Skin epidermis (tissue), 12 donors: ENCODE measurements around the gene MED12L.
"Not testable (repeated sequence)": the region's sequence is repeated elsewhere in the genome, so short reads cannot be mapped to it uniquely, and the experiment has no call there.

Experiments used
- H3K27ac ChIP-seq, 21 experiments: fragments of 200-600 bp; sonication (generic) in 11 of 21; one replicate each; pipeline ENCODE4 v1.5.0; 2020; ENCODE audit warnings: mild to moderate bottlenecking in 3 of 21, inconsistent platforms in 2 of 21, moderate library complexity in 2 of 21
- H3K4me3 ChIP-seq, 7 experiments: fragments of 200-600 bp; sonication (generic) in 2 of 7; one replicate each; pipeline ENCODE4 v1.5.0; 2020; ENCODE audit warnings: inconsistent platforms in 2 of 7, mild to moderate bottlenecking in 2 of 7, moderate library complexity in 1 of 7

MED12L gene

DNA sequence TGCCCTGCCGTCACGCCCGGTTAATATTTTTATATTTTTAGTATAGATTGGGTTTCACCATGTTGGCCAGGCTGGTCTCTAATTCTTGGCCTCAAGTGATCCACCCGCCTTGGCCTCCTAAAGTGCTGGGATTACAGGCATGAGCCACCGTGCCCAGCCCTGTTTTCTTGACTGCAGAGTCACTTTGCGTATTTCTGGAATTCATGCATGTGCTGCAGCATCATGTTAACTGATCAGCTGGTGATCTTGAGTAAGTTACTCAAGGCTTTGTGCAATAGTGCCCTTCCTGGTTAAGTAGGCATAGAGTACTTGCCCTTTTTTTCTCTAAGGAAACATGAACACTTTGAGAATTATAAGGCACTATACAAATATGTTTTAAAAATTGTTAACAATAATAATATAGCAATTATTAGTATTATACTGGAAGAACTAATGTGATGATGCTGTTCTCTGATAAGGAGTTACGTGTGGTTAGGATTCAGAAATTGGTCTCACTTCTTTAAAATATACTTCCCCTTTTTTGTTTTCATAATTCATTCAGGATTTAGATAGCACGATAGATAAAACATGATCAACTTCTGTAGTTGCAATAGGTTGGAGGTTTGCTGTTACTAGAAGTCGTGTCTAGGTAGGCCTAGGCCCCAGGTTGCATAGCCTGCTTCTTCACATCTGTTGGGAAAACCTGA, 83.9 kb downstream of the MED12L start:
- Histone ChIP-seq H3K27ac (peak overlapping the region in 11 of 21 experiments; percentile 6 to 77 (median 37)), H3K4me3 (no peak overlapping the region)

DNA sequence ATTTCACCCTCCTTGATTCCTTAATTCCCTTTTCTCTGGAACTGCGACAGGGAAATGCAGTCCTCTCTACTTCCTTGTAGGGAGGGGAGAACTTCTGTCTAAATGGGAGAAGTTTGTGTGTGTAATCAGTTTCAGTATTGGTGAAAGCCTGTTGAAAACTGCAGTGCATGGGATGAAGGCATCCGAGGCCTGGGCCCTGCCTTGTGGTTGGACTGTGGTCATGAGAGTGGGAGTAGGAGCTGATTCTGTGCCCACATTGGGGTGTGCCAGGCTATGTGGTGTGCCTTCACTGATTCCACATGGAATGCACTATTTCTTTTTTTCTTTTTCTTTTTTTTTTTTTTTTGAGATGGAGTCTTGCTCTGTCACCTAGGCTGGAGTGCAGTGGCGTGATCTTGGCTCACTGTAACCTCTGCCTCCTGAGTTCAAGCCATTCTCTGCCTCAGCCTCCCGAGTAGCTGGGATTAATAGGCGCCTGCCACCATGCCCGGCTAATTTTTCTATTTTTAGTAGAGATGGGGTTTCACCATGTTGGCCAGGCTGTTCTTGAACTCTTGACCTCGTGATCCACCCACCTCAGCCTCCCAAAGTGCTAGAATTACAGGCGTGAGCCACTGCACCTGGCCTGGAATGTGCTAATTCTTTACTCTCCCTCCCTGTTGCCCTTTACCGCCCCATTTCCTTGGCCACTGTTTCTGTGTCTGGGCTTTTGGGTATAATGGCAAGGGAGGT, 84.7 kb downstream of the MED12L start:
- H3K4me3 ChIP-seq, result not testable (repeated sequence)
- peak overlapping the region in 14 of 21 experiments; percentile 3 to 77 (median 38) for H3K27ac ChIP-seq

DNA sequence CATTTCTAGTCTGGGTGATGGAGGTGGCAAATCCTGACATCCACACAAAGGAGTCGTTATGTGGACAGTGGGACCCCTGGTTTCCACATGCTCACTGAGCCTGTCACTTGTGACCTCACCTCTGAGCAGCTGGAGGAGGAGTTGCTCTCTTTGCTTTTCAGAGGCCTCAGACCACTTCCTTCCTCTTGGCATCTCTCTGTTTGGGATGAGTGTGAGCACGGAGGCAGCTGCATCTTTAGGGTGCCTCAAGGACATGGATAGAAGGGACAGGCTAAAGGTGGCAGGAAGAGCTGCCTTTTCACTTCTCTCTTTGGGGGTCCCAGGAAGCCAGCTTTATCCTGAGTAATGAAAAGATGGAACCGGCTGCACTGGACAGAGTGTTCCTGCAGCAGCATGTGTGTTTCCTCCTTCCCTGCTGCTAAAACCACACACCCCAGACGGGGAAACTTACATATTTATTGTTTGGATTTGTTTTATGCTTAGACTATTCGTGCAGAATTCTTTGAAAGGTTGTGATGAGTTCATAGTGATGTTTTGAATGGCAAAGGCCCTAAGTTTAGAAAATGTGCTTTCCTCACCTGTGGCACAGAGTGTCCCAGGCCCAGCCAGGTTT, 85.8 kb downstream of the MED12L start:
- Histone ChIP-seq H3K4me3 (no peak overlapping the region), H3K27ac (peak overlapping the region in 10 of 21 experiments; percentile 3 to 77 (median 40))

DNA sequence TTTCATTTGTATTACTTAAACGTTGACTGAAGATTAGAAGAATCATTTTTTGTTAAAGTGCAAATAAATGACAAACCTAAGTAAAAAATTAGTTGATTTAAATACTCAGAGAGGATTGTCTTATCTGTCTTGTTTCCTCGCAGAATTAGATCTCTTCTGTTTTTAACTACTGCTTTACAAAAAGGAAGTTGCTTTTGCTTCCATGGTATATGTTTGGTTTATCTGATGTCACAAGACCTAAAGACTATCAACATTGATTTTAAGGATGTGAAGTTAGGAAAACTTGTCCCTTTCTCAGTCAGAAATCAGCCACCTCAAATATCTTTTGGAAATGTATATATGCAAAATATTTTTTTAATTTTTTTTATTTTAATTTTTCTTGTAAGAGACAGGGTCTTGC, 88.9 kb downstream of the MED12L start:
- peak overlapping the region in 1 of 21 experiments; percentile 25 for H3K27ac ChIP-seq
- no peak overlapping the region for H3K4me3 ChIP-seq

DNA sequence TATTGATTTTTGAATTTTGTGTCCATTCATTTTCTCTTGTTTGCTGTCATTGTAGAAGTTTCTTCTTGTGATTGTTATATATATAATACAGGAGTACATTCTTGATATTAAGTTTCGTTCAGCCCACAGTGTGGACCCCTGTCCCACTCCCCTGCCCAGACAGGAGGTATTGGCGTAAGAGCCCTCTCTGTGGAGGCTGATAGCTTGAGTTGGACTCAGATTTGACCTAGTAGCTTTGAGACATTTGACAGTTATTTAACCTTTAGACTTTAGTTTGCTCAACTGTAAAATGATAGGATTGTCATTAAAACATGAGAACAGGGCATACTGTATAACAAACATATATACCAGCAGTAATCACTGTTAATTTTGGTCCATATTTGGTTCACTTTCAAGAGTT, 90.5 kb downstream of the MED12L start:
- Histone ChIP-seq H3K4me3 (no peak overlapping the region), H3K27ac (no peak overlapping the region)

DNA sequence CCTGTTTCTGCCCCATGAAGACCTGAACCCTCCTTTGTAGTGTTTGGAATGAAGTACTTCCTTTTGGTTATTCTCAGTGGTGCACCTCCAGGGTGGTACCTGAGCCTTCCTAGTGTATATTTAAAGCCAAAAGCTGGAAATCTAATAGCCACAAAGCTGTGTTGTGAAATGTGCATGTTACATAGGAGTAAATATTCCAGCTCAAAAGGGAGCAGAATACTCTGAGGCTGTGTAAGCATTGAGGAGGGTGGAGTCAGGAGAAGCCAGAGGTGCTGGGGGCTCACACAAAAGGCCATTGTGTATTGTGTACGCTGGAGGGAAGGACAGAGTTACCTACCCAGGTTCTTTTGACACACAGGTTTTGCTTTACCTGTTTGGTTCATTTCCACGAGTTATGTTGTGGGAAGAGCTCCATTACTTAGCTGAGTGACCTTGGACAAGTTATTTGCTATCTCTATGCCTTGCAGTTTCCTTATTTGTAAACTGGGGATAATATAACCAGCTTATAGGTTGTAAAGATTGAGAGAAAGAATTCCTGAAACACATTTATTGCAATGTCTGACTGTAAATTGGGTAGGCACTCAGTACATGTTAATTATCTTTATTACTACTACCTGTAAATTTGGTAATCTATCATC, 92.9 kb downstream of the MED12L start:
- Histone ChIP-seq H3K4me3 (no peak overlapping the region), H3K27ac (no peak overlapping the region)

DNA sequence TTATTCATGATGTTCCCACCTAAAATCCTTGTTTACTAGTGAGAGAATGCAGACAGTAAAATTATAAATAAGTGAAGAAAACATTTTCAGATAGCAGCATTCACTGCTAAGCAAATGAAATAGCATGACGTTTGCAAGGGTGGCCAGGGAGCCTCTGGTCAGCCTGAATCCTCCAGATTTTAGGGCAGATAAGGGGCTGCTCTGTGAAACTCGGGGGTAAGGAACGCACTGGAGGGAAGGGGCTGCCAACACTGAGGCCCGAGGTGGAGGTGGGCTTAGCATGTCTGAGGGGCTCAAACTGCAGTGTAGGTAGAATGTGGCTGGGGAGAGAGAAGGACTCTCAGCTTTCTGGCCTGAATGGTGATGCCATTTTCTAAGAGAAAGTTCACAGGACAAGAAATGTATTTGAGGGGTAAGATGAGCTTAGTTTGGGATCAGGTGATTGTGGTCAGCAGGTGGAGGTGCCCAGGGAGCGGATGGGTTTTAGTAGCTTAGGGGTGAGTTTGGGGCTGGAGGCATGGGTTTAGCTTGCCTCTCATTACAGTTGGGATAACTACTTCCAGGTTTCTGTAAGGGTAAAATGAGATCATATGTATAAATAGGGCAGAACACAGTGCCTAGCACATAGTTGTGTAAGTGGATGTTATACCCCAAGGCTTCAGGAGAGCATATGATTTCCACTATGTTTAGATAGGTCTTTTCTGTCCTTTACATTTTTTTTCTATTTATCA, 97.0 kb downstream of the MED12L start:
- Histone ChIP-seq H3K4me3 (no peak overlapping the region), H3K27ac (peak overlapping the region in 2 of 21 experiments; percentile 23 to 76)

DNA sequence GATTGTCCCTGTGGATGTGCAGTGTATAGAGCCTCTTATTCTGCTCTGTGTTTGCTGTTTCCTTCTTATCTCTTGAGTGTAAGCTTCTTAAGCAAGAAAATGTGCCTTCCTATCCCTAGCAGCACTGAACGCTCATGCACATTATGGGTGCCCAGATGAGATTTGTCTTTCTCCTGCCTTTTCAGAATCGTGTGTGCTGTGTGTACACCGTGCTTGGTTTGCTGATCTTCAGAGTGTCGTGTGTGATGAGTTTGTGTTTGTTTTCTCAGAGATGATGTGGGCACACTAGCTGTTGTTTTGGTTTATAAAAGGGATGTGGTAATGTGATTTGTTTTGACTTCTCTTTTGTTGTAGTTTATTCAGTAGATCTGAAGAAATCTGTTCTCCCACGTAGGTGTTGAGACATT, 97.8 kb downstream of the MED12L start:
- Histone ChIP-seq H3K27ac (peak overlapping the region in 3 of 21 experiments; percentile 23 to 76 (median 57)), H3K4me3 (no peak overlapping the region)

DNA sequence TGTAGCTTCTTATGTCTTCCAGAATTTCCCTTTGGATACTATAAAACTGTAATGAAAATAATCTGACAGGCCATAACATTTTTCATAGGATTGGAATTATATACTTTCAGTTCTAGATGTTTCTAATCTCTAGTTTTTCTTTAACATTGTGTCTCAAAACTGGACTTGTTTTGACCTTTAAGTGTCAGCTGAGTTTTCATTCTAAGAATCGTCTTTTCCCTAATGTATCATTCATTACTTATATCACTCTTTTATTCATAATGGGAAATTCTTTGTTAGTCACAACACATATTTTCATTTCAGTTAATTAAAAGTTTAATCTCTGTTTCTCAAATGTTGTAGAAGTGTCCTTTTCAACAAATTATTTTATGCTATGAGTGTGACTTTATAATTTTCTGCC, 105.6 kb downstream of the MED12L start:
- Histone ChIP-seq H3K4me3 (no peak overlapping the region), H3K27ac (no peak overlapping the region)

DNA sequence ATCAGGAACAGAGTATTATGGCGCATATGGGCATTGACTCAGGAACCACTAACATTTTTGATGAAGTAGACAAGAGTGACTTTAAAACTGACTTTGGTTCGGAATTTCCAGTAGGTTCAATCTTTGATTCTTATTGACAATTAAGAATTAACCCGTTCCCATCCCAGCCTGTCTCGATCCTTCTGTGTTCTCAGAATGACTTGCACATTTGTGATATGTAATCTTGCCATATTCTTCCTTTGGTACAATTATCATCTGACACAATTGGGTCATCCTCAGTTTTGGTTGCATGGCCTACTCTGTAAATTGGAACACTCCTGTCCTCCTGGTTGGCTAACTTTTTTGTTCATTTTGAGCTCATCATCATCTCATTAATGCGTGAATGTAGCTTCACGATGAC, 107.1 kb downstream of the MED12L start:
- H3K4me3 ChIP-seq, result no peak overlapping the region

DNA sequence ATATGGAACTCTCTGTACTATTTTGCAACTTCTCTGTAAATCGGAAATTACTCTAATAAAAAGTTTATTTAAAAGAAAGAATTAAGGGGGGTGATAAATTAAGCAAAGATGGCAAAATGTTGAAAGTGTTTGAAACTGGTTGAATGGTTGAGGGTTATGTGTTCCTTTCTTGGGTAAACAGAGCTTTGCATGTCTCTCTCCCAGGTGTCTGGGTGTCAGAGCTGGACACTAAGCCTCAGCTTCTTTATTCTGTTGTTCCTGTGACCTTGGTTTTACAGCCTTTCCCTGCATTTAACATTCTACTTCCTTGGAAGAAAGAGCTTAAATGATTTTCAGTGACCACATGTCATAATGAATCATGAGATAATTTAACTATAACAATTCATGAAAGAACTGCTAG, 110.4 kb downstream of the MED12L start:
- Histone ChIP-seq H3K27ac (no peak overlapping the region), H3K4me3 (no peak overlapping the region)

More for the DNA sequence above, 107.1 kb downstream of the MED12L start:
- H3K27ac ChIP-seq, result no peak overlapping the region

DNA sequence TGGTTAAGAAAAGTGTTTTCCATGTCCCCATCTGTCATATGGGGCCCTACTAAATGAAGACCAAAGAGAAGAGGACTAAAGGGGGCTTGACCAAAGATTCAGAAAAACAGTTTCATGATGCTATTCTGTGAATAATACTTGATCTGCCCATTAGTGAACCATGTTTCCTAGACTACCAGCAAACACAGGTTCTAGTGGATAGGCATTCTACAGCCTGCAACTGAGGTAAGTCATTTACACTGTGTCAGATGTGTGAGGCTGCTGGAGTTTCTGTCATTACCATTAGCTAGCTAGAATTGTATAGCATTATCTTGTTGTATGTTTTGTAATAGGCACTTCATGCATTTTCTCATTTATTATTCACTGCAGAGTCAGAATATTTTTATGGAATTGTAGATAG, 111.0 kb downstream of the MED12L start:
- Histone ChIP-seq H3K4me3 (no peak overlapping the region), H3K27ac (no peak overlapping the region)

DNA sequence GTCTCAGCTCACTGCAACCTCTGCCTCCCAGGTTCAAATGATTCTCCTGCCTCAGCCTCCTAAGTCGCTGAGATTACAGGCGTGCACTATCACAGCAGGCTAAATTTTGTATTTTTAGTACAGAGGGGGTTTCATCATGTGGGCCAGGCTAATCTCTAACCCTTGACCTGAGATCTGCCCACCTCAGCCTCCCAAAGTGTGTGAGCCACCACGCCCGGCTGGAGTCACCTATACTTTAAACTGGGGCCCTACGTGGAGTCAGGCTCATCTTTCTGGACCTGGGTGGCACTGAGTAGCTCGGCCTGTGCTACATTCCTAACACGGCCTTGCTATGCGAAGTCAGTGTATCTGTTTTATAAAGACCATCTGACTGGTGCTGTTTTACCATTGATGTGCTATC, 111.8 kb downstream of the MED12L start:
- no peak overlapping the region for H3K27ac ChIP-seq
- H3K4me3 ChIP-seq, result no peak overlapping the region

DNA sequence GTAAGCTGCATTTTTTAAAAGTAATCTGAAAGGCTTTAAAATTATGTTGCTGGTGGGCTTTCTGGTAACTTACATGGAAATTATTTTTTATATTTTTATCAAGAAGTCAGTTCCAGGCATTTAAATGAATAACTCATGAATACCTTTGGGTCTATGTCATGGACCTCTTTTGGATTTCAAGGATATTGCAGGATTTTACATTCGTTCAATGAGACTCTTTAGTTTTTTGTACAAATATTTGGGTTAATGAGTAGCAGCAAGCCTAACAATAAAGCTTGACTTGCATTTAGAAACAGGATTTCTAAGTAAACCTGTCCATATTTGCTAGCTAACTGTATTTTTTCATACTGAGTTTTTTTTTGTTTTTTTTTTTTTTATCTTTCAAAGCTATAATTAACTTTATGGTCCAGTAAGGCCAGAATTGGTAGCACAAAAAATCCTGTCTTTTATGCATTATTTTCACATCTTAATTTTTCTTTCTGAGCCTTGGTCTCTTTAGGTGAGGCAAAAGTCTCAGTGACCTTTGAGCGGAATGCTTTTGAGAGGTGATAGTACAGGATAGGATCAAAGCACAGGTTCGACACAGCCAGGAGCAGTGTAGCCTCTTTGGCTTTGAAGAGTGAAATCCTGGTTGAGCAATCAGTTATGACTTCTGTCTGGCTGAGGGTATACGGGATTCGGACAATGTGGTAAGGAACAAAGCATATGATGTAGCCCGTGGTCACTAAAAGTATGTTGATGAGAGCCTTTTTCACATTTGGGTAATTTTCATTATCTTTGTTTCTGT, 112.7 kb downstream of the MED12L start:
- H3K27ac ChIP-seq, result no peak overlapping the region
- no peak overlapping the region for H3K4me3 ChIP-seq

DNA sequence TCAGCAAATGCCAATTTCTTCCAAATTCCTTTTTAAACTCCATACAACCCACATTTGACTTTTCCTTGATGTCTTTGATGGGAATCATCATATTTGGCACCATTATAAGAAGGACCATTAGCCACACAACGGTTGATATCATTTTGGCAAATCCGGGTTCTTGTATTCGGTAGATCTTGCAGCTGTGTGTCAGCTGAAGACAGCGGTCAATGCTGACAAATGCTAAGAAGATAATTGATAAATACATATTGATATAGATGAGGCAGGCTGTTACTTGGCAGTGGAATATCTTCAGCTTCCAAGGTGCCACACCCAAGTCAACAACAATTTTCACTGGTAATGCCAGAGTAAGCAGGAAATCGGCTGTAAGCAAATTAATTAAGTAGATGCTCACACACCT, 113.4 kb downstream of the MED12L start:
- no peak overlapping the region for H3K4me3 ChIP-seq
- peak overlapping the region in 2 of 21 experiments; percentile 79 to 89 for H3K27ac ChIP-seq

DNA sequence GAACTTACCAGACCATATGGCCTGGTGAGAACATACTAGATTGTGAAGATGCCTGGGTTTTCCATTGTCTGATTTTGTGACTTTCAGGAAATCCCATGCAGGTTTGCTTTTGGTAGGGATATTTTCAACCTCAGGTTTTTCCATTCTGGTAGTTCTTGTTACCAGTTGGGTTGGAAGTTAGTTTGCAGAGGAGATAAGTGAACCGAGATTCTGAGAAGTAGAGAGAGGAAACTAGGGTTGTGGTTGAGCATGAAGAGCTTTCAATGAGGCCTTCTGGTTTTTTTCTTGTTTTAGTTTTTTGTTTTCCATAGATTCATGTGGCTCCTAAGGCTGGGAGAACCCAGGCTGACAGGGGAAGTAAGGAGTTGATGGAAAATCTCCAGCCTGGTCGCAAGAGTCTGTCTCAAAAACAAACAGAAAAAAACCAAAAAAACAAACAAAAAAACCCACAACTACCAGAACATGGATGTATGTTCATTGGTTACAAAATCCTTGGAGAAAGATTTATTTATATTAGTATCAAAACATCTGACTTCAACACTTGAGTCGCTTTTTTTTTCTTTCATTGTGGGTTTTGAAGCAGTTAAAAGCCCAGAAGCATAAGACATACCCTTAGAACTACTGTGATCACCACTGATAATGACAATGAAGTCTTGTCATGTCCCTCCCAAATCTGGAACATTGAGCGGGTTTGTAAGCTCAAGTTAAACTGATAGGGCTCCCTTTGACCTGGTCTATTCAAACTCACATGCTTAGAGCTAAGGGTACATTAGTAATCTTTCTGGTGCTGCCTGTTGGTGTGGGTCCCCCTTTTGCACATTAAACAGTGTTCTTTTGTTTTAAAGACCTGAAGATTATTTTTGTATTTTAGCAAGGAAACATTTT, 114.3 kb downstream of the MED12L start:
- H3K4me3 ChIP-seq, result no peak overlapping the region
- H3K27ac ChIP-seq, result peak overlapping the region in 5 of 21 experiments; percentile 6 to 89 (median 23)

DNA sequence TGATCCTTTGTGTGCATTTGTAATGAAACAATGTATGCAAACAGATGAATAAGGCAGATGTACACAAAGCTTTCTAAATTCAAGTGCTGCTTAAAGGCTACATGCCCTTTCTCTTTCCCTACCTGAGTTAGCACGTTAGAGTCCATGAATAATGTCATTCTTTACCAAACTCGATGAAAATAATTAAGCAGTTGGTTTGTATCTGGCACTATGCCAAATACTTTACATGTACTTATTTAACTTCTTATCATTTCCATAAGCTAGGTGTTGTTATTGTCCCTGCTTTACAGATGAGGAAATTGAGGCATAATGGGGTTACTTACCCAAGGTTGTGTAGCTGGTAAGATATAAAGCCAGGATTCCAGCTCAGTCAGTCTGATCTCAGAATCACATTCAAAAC, 115.1 kb downstream of the MED12L start:
- peak overlapping the region in 4 of 21 experiments; percentile 6 to 89 (median 77) for H3K27ac ChIP-seq
- H3K4me3 ChIP-seq, result peak overlapping the region in 1 of 7 experiments; percentile 2
